Activated T-cell treated with anti-CD3 and anti-CD28 coated beads, Interleukin-2, amount 50 U/mL, for 72 hours (primary cell): ENCODE measurements around the gene IQCE. TPM values are rescaled to one million over a fixed set of nuclear protein-coding genes. Genes with fewer than 3 reads are reported as not detected.

Experiments used
- ATAC-seq, 2 donors: fragments of 150-1000 bp; cut with Tn5 transposase; replicated peaks in 1 of 2; 2 replicates each; pipeline ENCODE4 v1.10.0; 2021; ENCODE audit warnings: moderate library complexity in 2 of 2, mild to moderate bottlenecking in 1 of 2
- DNase-seq, 2 donors: peaks; one replicate each; pipeline ENCODE4 v3.0.0; 2021 to 2022; ENCODE audit warnings: mixed read lengths in 1 of 2
- H3K27ac Mint-ChIP-seq: one replicate; pipeline ENCODE4 v1.8.0; 2022; ENCODE audit warnings: mild to moderate bottlenecking, moderate library complexity, mixed read lengths
- H3K27me3 Mint-ChIP-seq: one replicate; pipeline ENCODE4 v1.8.0; 2022; ENCODE audit warnings: low read depth, mixed read lengths
- H3K36me3 Mint-ChIP-seq, 2 donors: one replicate each; pipeline ENCODE4 v1.8.0; 2022; ENCODE audit warnings: mixed read lengths in 2 of 2, mild to moderate bottlenecking in 1 of 2; ENCODE audit not compliant: insufficient read depth in 2 of 2
- H3K4me1 Mint-ChIP-seq: one replicate; pipeline ENCODE4 v1.8.0; 2022; ENCODE audit warnings: low read depth, mixed read lengths
- H3K4me3 Mint-ChIP-seq, 2 donors: one replicate each; pipeline ENCODE4 v1.8.0; 2022; ENCODE audit warnings: mild to moderate bottlenecking in 2 of 2, mixed read lengths in 2 of 2, moderate library complexity in 2 of 2
- H3K9me3 Mint-ChIP-seq, 2 donors: one replicate each; pipeline ENCODE4 v1.8.0; 2022; ENCODE audit warnings: mixed read lengths in 2 of 2
- total RNA-seq, 2 donors: library from RNA; stranded (reverse); gene quantifications; one replicate each; pipeline ENCODE4 v1.2.3, GENCODE V29; 2022

IQCE gene
- total RNA-seq, 2 donors from 2014 or later = 11.8 to 12.2 TPM

- Mint-ChIP-seq H3K27me3 (no peaks in the 10 kb centered on the region), H3K27ac (no peak overlapping the region), H3K4me1 (peaks cover 4% of the 10 kb centered on the region), H3K36me3 (no peaks in the 10 kb centered on the region), H3K4me3 (no peak overlapping the region), H3K9me3 (no peaks in the 10 kb centered on the region)
- ATAC-seq = no peak
- DNase-seq = no peak
These were observed 54.5 kb downstream of the IQCE start for GRCh38 chr7:2613098-2613930.

- Mint-ChIP-seq H3K4me1 (peaks cover under 1% of the 10 kb centered on the region), H3K4me3 (no peak overlapping the region), H3K27ac (no peak overlapping the region), H3K9me3 (no peaks in the 10 kb centered on the region), H3K36me3 (no peaks in the 10 kb centered on the region), H3K27me3 (no peaks in the 10 kb centered on the region)
- no peak for DNase-seq
- no peak for ATAC-seq
These were observed 55.3 kb downstream of the IQCE start for GRCh38 chr7:2613931-2614600.

GRCh38 chr7:2614631-2615330, 56.0 kb downstream of the IQCE start:
- H3K9me3 Mint-ChIP-seq = no peaks in the 10 kb centered on the region
- no peaks in the 10 kb centered on the region for H3K27me3 Mint-ChIP-seq
- no peaks in the 10 kb centered on the region for H3K36me3 Mint-ChIP-seq
- ATAC-seq (no peak), DNase-seq (no peak)
- no peaks in the 10 kb centered on the region for H3K4me1 Mint-ChIP-seq
- no peak overlapping the region for H3K27ac Mint-ChIP-seq
- H3K4me3 Mint-ChIP-seq = no peak overlapping the region

- Mint-ChIP-seq H3K27ac (no peak overlapping the region), H3K4me1 (no peaks in the 10 kb centered on the region), H3K27me3 (no peaks in the 10 kb centered on the region), H3K4me3 (no peak overlapping the region), H3K36me3 (no peaks in the 10 kb centered on the region), H3K9me3 (no peaks in the 10 kb centered on the region)
- ATAC-seq = no peak
- DNase-seq = no peak
These were observed 57.9 kb downstream of the IQCE start for GRCh38 chr7:2616387-2617324.

DNA sequence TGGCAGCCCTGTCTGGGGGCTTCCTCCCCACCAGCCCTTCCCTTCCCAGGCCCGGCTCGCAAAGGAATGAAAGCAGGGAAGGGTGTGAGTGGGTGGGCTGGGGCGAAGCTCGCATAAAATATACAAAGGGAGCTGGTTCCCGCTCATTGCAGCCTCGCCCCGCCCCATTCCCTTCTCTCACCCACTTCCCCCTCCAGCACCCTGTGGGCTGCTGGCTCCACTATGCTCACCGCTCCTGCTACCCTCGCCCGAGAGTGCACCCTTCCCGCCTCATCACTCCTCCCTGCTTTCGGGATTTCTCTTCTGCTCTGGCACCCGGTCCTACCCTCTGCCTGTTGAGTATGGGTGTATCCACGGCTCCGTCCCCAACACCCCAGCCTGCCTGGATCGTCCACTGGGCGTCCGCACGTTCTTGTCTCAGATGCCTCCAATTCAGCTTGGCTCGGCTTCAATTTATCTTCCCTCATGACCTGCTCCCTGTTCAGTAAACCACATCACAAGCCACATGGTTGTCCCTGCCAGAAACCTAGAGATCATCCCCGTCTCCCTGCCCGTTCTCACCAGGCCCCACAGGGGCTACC, 58.6 kb downstream of the IQCE start:
- no peak for DNase-seq
- H3K9me3 Mint-ChIP-seq = no peaks in the 10 kb centered on the region
- no peaks in the 10 kb centered on the region for H3K27me3 Mint-ChIP-seq
- no peaks in the 10 kb centered on the region for H3K36me3 Mint-ChIP-seq
- H3K4me3 Mint-ChIP-seq = no peak overlapping the region
- H3K4me1 Mint-ChIP-seq = no peaks in the 10 kb centered on the region
- ATAC-seq = no peak
- no peak overlapping the region for H3K27ac Mint-ChIP-seq

DNA sequence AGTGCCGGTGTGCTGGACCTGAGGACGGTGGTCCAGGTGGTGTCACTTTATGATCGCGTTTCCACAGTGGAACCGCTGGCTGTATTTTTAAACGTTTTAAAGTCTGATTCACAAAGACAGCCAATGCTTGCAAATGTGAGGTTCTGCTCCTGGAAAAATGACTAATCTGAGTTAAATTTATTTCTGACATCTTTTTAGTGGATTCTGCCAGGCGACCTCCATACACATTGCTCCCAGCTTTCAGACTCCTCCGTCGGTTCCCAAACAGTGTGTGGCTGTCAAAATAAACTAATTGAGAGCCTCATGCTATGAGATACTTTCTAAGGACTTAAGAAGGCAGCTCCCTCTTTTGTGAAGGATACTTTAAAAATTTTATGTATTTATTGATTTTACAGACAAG, 60.3 kb downstream of the IQCE start:
- Mint-ChIP-seq H3K27me3 (no peaks in the 10 kb centered on the region), H3K27ac (no peak overlapping the region), H3K4me1 (no peaks in the 10 kb centered on the region), H3K9me3 (no peaks in the 10 kb centered on the region), H3K4me3 (no peak overlapping the region), H3K36me3 (no peaks in the 10 kb centered on the region)
- ATAC-seq (no peak), DNase-seq (no peak)

DNA sequence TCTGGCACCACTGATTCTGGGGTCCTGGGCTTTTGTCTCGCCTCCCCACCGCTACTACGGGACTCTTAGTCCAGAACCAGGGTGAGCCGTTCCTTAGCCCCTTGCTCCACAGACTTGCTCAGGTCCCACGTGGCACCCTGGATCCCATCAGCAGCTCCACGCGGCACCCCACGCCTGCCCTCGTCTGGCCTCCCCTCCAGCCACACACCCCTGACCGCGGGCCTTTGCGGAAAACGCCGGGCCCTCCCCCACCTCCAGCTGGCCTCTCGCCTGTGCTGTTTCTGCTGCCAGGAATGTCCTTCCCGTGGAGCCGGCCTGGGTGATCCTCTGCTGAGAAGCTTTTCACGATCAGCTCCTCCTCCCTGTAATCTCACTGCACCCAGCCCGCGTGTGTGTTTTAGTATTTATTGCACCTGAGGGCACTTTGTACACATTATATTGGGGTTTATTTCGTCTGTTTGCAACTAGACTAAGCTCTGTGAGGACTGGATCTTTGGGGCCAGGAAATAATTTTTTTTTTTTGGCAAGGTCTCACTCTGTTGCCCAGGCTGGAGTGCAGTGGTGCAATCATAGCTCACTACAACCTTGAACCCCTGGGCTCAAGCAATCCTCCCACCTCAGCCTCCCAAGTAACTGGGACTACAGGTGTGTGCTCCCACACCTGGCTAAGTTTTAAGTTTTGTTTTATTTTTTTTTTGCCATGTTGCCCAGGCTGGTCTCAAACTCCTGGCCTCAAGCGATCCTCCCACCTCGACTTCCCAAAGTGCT, 62.5 kb downstream of the IQCE start:
- Mint-ChIP-seq H3K9me3 (no peaks in the 10 kb centered on the region), H3K36me3 (no peaks in the 10 kb centered on the region), H3K27ac (no peak overlapping the region), H3K27me3 (no peaks in the 10 kb centered on the region), H3K4me1 (no peaks in the 10 kb centered on the region), H3K4me3 (no peak overlapping the region)
- DNase-seq = no peak
- ATAC-seq = no peak

DNA sequence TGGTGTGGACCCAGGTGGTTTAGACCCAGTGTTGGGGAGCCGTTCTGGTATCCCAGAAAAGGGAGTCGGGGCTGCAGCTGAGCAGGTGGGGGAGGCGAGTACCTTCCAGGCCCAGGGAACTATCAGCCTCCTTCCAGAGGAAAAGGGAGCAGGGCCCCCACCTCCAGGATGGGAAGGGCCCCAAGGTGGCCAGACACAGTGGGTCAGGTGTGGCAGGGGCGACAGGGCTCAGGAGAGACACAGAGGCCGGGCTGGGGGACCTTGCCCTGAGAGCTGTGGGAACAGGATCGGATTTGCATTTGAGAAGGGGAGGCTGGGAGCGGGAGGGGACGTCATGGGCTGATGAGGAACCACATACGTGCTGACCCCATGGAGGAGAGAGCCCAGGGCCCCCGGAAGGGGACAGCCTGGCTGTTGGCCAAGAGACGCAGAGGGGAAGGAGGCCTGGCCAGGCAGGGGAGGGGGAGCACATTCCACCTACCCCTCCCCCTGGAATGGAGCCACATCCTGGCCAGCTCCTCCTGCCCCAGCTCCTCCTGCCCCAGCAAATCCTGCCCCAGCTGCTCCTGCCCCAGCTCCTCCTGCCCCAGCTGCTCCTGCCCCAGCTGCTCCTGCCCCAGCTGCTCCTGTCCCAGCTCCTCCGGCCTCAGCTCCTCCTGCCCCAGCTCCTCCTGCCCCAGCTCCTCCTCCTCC, 63.3 kb downstream of the IQCE start:
- ATAC-seq (no peak), DNase-seq (no peak)
- H3K9me3 Mint-ChIP-seq = no peaks in the 10 kb centered on the region
- no peak overlapping the region for H3K4me3 Mint-ChIP-seq
- no peak overlapping the region for H3K27ac Mint-ChIP-seq
- H3K36me3 Mint-ChIP-seq = no peaks in the 10 kb centered on the region
- H3K4me1 Mint-ChIP-seq = no peaks in the 10 kb centered on the region
- H3K27me3 Mint-ChIP-seq = no peaks in the 10 kb centered on the region

- Mint-ChIP-seq H3K4me3 (no peak overlapping the region), H3K9me3 (no peaks in the 10 kb centered on the region), H3K27me3 (no peaks in the 10 kb centered on the region), H3K4me1 (no peaks in the 10 kb centered on the region), H3K36me3 (no peaks in the 10 kb centered on the region), H3K27ac (no peak overlapping the region)
- no peak for ATAC-seq
- DNase-seq = no peak
These were observed 64.3 kb downstream of the IQCE start for GRCh38 chr7:2622869-2623697.

GRCh38 chr7:2623698-2624014, 64.9 kb downstream of the IQCE start:
- ATAC-seq (no peak), DNase-seq (no peak)
- H3K36me3 Mint-ChIP-seq = no peaks in the 10 kb centered on the region
- no peak overlapping the region for H3K4me3 Mint-ChIP-seq
- H3K9me3 Mint-ChIP-seq = no peaks in the 10 kb centered on the region
- no peaks in the 10 kb centered on the region for H3K27me3 Mint-ChIP-seq
- no peak overlapping the region for H3K27ac Mint-ChIP-seq
- H3K4me1 Mint-ChIP-seq = no peaks in the 10 kb centered on the region

DNA sequence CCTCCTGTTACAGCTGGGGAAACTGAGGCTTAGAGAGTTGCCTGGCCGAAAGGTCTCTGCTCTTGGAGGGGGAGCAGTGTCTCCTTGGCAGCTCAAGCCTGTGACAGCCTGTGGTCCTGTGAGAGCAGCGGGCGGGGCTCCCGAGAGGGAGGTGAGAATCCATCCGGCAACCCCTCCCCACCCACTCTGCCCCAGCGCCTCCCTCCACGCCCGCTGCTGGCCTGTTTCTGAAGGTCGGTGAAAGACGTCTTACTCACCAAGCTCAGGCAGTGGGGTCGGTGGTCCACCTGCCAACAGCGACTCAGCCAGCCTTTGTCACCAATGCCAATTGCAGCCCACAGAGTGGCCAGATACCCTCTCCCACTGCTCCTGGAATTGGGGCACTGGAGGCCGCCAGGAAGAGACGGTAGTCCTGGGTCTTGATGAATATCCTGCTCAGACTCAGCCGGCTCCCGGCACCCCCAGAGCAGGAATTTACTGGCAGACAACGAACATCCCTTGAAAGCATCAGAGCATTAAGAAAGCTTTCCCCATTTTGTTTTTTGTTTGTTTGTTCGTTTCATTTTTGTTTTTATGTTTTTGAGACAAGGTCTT, 65.6 kb downstream of the IQCE start:
- H3K27me3 Mint-ChIP-seq = no peaks in the 10 kb centered on the region
- no peak for DNase-seq
- no peaks in the 10 kb centered on the region for H3K36me3 Mint-ChIP-seq
- no peak overlapping the region for H3K4me3 Mint-ChIP-seq
- H3K27ac Mint-ChIP-seq = no peak overlapping the region
- no peak for ATAC-seq
- H3K4me1 Mint-ChIP-seq = no peaks in the 10 kb centered on the region
- no peaks in the 10 kb centered on the region for H3K9me3 Mint-ChIP-seq
